Pons (tissue), 1 donor: ENCODE measurements around the gene CORO7.

Experiments
- DNase-seq: peaks from one replicate; pipeline ENCODE4 v3.0.0-alpha.2; 2016; ENCODE audit warnings: low spot score

Gene CORO7

GRCh38 chr16:4372001-4372577 lies 44.3 kb downstream of the CORO7 start:
- no peak for DNase-seq

GRCh38 chr16:4371357-4372000 lies 44.9 kb downstream of the CORO7 start, which contains the start of gene VASN:
VASN (plus strand) TSS chr16:4371848; CDS start chr16:4380878, 9,030 bp downstream.
- DNase-seq, result peak; percentile 49

GRCh38 chr16:4370570-4371356 lies 45.6 kb downstream of the CORO7 start:
- DNase-seq, result no peak

GRCh38 chr16:4370151-4370550 lies 46.2 kb downstream of the CORO7 start:
- no peak for DNase-seq

- DNase-seq, result no peak
Measured at GRCh38 chr16:4369007-4369733, 47.2 kb downstream of the CORO7 start.

GRCh38 chr16:4367393-4367856 lies 49.0 kb downstream of the CORO7 start:
- no peak for DNase-seq

- no peak for DNase-seq
Measured at GRCh38 chr16:4366016-4366415, 50.4 kb downstream of the CORO7 start.

GRCh38 chr16:4365615-4366014 lies 50.8 kb downstream of the CORO7 start:
- no peak for DNase-seq

- no peak for DNase-seq
Measured at GRCh38 chr16:4365014-4365406, 51.4 kb downstream of the CORO7 start.

- DNase-seq, result no peak
Measured at GRCh38 chr16:4364196-4365013, 52.0 kb downstream of the CORO7 start.

- no peak for DNase-seq
Measured at GRCh38 chr16:4362476-4363135, 53.8 kb downstream of the CORO7 start.

GRCh38 chr16:4361944-4362311 lies 54.5 kb downstream of the CORO7 start:
- no peak for DNase-seq

- DNase-seq, result no peak
Measured at GRCh38 chr16:4361033-4361943, 55.1 kb downstream of the CORO7 start.

GRCh38 chr16:4360538-4361021 lies 55.8 kb downstream of the CORO7 start:
- no peak for DNase-seq

GRCh38 chr16:4359914-4360313 lies 56.5 kb downstream of the CORO7 start:
- no peak for DNase-seq

GRCh38 chr16:4358831-4359561 lies 57.4 kb downstream of the CORO7 start:
- no peak for DNase-seq

GRCh38 chr16:4358236-4358635 lies 58.2 kb downstream of the CORO7 start:
- DNase-seq, result no peak

- no peak for DNase-seq
Measured at GRCh38 chr16:4356820-4357219, 59.6 kb downstream of the CORO7 start.
